Breast epithelium (tissue), 4 donors: ENCODE data around the gene DPAGT1. TPM values are rescaled to one million over a fixed set of nuclear protein-coding genes. Genes with fewer than 3 reads are reported as not detected.
A peak's percentile ranks its signal among the peaks of the same experiment; 100 is the strongest.
"Not testable (repeated sequence)": the region's sequence is repeated elsewhere in the genome, so short reads cannot be mapped to it uniquely, and the experiment has no call there.

Source experiments
- DNase-seq, 2 donors: peaks; one replicate each; pipeline ENCODE4 v3.0.0-alpha.2; 2019; ENCODE audit warnings: low spot score in 2 of 2
- H3K27ac ChIP-seq, 2 donors: fragments of 200-600 bp; sonication (generic) in 1 of 2; one replicate each; pipeline ENCODE4 v1.5.1; 2016 to 2019; ENCODE audit warnings: mild to moderate bottlenecking in 1 of 2
- H3K27me3 ChIP-seq, 2 donors: fragments of 200-600 bp; sonication (generic) in 1 of 2; one replicate each; pipeline versions ENCODE4 v1.5.1 to v1.6.0; 2017 to 2019; ENCODE audit warnings: control low read depth in 1 of 2, mild to moderate bottlenecking in 1 of 2
- H3K36me3 ChIP-seq: fragments of 200-600 bp; one replicate; pipeline ENCODE4 v1.5.1; 2019
- H3K4me1 ChIP-seq, 2 donors: fragments of 200-600 bp; sonication (generic); one replicate each; pipeline ENCODE4 v1.5.1; 2016 to 2019; ENCODE audit warnings: control low read depth in 1 of 2
- H3K4me3 ChIP-seq, 3 donors: fragments of 200-600 bp; sonication (generic); 1 replicate in 2 of 3; 2 replicates in 1 of 3; pipeline ENCODE4 v1.5.1; 2016 to 2019; ENCODE audit warnings: mild to moderate bottlenecking in 3 of 3, moderate library complexity in 2 of 3
- H3K9me3 ChIP-seq, 2 donors: fragments of 200-600 bp; sonication (generic) in 1 of 2; one replicate each; pipeline ENCODE4 v1.5.1; 2016 to 2019; ENCODE audit warnings: control low read depth in 1 of 2
- POLR2A ChIP-seq: fragments of 450-650 bp; IDR thresholded peaks from one replicate; pipeline ENCODE4 v1.6.1; 2016; ENCODE audit warnings: antibody characterized with exemption, mild to moderate bottlenecking, moderate library complexity
- POLR2AphosphoS5 ChIP-seq, 3 donors: sonication (generic); formaldehyde crosslinking; IDR thresholded peaks; one replicate each; pipeline ENCODE4 v1.6.1; 2017; ENCODE audit warnings: antibody characterized with exemption in 3 of 3
- intact Hi-C: fragments of 100-400 bp; cut with DNase I; formaldehyde crosslinking; loops from one replicate; pipeline ENCODE4 v1.15.1; 2023; ENCODE audit warnings: low total_unique reads
- total RNA-seq, 3 donors: library from RNA; depleted of rRNA; stranded (reverse); fragments of >200 nt; gene quantifications; one replicate each; pipeline ENCODE4 v1.1.0, GENCODE V29; 2016
- TF ChIP-seq, protein P1 (sequence below), 3 donors: fragments of 450-650 bp; IDR thresholded peaks; one replicate each; pipeline ENCODE4 v1.5.1; 2016 to 2017; ENCODE audit warnings: antibody characterized with exemption in 3 of 3, mild to moderate bottlenecking in 3 of 3, moderate library complexity in 3 of 3

Gene DPAGT1
- total RNA-seq, 3 donors from 2014 or later: 18.4 to 32.5 (median 27.2) TPM

DNA sequence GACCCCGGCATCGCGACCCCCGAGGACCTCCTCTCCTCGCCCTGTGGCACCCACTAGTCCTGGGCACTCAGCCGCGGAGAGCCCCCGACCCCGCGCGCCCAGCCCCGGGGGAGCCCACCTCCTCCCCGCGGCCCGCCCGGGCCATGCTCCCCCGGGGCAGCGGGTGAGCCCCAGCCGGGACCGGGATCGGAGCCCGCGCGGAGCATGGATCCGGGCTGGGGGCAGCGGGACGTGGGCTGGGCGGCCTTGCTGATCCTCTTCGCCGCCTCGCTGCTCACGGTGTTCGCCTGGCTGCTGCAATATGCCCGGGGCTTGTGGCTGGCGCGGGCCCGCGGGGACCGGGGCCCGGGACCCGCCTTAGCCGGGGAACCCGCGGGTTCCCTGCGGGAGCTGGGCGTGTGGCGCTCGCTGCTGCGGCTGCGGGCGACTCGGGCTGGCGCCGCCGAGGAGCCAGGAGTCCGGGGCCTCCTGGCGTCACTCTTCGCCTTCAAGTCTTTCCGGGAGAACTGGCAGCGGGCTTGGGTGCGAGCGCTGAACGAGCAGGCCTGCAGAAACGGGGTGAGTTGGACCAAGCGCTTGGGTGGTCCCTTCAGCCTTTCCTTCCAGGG, 6.0 kb upstream of the DPAGT1 start:
- Histone ChIP-seq H3K9me3 (no peaks in the 10 kb centered on the region), H3K4me3 (peak overlapping the region; percentile 61 to 97 (median 95)), H3K4me1 (peaks cover 4 to 6% of the 10 kb centered on the region in 2 donors), H3K27me3 (no peaks in the 10 kb centered on the region), H3K36me3 (no peaks in the 10 kb centered on the region), H3K27ac (peak overlapping the region; percentile 82 to 86)
- TF ChIP-seq POLR2AphosphoS5 (IDR thresholded peaks at IDR 0.05) (no peak), POLR2A (no peak)
- TF ChIP-seq, protein P1, sequence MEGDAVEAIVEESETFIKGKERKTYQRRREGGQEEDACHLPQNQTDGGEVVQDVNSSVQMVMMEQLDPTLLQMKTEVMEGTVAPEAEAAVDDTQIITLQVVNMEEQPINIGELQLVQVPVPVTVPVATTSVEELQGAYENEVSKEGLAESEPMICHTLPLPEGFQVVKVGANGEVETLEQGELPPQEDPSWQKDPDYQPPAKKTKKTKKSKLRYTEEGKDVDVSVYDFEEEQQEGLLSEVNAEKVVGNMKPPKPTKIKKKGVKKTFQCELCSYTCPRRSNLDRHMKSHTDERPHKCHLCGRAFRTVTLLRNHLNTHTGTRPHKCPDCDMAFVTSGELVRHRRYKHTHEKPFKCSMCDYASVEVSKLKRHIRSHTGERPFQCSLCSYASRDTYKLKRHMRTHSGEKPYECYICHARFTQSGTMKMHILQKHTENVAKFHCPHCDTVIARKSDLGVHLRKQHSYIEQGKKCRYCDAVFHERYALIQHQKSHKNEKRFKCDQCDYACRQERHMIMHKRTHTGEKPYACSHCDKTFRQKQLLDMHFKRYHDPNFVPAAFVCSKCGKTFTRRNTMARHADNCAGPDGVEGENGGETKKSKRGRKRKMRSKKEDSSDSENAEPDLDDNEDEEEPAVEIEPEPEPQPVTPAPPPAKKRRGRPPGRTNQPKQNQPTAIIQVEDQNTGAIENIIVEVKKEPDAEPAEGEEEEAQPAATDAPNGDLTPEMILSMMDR (IDR thresholded peaks at IDR 0.05): no peak
- DNase-seq: no peak
- intact Hi-C loops: no loop called here

DNA sequence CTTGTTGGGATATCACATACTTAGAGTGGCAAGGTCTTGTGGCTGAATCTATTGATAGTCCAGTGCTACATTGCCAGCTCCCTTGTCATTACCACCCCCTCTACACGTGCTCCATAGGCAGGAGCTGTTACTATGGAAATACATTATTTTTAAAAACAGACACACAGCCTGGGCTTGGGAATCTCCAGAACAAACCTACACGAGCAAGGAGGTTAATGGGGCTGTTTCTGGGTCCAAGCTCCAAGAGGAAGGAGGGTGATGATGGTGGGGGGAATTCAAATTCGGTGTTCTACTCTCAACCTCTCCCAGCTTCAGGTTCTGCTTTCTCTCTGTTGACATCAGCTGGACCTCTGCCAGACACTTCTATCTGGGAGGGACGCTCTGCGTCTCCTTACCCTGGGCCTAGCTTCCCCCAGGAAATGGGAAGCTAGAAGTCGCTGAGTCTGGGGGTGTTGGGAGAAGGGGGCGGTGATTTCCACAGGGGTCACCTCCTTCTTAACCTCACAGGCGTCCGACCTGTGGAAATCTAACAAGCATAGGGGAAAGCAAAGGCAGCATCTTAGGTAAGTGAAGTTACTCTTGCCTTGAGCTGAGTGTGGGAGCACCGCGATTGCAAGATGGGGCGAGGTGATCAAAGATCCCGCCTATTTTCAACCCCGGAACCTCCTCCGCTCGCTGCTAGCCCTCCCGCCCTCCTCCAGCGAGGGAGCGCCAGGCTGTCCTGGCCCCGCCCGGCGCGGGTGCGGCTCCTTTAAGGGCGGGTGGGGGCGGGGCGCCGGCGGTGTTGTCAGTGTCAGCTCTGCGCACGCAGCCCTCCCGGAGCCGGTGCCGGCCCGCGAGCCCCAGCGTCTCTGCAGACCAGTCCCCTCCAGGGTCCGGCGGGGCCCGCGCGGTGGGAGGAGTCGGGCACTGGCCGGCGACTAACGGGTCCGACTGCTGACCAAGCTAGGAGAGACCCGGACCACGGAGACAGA, 5.2 kb upstream of the DPAGT1 start, which contains the start of gene C2CD2L:
TSS of gene C2CD2L (plus strand) at position 781 of the 974 bp plus-strand sequence. CDS start 398 bp downstream, outside the sequence.
- H3K4me1 ChIP-seq: peaks cover 4 to 6% of the 10 kb centered on the region in 2 donors
- TF ChIP-seq POLR2A (no peak), POLR2AphosphoS5 (IDR thresholded peaks at IDR 0.05) (peak in 1 of 3 donors; percentile 31)
- intact Hi-C loops: no loop called here
- H3K27ac ChIP-seq: peak within 1 kb of the TSS; percentile 82 to 86
- H3K4me3 ChIP-seq: peak within 1 kb of the TSS; percentile 61 to 97 (median 95)
- H3K27me3 ChIP-seq: no peaks in the 10 kb centered on the region
- H3K36me3 ChIP-seq: no peaks in the 10 kb centered on the region
- peak; percentile 85 to 88 for DNase-seq
- no peaks in the 10 kb centered on the region for H3K9me3 ChIP-seq

DNA sequence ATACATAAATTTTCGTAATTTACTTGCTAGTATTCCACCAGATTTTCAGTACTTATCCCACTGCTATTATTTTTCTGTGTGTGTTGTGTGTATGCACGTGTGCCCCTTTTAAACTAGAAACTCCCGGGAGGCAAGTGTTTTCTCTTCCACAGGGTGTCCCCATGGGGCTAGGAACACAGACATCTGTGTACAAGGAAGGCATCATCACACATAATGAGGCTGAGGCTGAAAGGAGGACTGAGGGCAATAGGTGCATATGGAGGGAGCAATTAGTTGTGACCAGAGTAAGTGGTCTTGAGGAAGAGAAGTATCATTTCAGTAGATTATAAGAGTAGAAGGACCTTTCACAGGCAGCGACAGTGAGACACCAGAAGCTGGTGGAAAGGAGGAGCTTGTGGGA, 2.1 kb upstream of the DPAGT1 start:
- H3K27me3 ChIP-seq: no peaks in the 10 kb centered on the region
- no peaks in the 10 kb centered on the region for H3K36me3 ChIP-seq
- H3K27ac ChIP-seq: peak overlapping the region; percentile 94 to 97
- TF ChIP-seq, protein P1 (IDR thresholded peaks at IDR 0.05): no peak
- TF ChIP-seq POLR2A: no peak
- TF ChIP-seq POLR2AphosphoS5 (IDR thresholded peaks at IDR 0.05): no peak
- no peak overlapping the region for H3K4me3 ChIP-seq
- no peaks in the 10 kb centered on the region for H3K9me3 ChIP-seq
- peaks cover 8 to 17% of the 10 kb centered on the region in 2 donors for H3K4me1 ChIP-seq
- intact Hi-C loops: no loop called here
- no peak for DNase-seq

DNA sequence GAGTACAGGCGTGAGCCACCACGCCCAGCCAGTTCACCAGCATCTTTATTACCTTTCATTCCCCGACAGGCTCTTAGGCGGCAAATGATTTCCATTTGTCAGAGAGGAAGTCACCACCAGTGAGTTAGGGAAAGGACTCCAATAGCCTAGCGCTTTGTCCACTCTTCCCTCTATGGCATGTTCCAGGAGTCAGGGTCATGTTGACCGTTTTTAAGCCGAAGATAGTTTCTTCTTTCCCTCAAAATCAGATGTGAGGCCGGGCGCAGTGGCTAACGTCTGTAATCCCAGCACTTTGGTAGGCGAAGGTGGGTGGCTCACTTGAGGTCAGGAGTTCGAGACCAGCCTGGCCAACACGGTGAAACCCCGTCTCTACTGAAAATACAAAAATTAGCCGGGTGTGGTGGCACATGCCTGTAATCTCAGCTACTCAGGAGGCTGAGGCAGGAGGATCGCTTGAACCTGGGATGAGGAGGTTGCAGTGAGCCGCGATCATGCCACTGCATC, 1.6 kb upstream of the DPAGT1 start:
- H3K36me3 ChIP-seq, H3K27me3 ChIP-seq, intact Hi-C loops, DNase-seq, H3K9me3 ChIP-seq: not testable (repeated sequence)
- Histone ChIP-seq H3K4me3 (peak overlapping the region; percentile 75 to 97 (median 83)), H3K4me1 (peaks cover 5 to 17% of the 10 kb centered on the region in 2 donors), H3K27ac (peak overlapping the region; percentile 94 to 97)

DNA sequence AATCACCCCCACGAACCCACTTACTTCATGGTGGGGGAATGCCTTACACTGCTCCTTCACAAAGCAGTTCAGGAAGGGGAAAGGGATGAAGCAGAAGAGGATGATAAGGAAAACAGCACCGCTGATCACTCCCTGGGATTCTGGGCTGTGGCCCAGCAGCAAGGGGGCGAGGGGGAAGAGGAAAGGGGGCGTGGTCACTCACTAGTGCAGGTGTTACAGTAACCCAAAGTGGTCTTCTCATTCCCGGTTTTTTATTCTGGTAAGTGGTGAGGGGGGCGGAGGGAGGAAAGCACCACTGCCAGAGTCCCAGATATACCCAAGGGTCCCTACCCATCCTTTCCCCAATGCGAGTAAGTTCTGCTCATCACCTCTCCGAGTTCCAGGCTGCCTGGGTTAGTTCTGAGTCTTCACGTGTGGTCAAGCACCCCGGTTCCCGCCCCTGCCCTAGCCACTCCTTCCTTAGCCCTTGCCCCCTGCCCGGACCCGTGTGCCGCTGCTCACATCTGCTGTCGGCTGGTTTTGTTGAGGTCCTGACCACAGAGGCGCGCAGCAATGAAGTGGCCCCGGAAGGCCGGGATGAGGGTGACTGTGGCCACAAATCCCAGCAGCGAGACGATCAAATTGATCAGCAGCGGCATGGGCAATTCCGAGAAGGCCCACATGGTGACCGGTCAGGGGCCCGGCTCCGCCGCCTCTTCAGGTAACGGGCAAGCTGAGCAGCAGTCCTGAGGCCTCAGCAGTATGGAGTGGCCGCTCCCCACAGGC, 477 bp downstream of the DPAGT1 start:
- peak overlapping the region; percentile 94 to 97 for H3K27ac ChIP-seq
- TF ChIP-seq POLR2AphosphoS5 (IDR thresholded peaks at IDR 0.05) (no peak), POLR2A (no peak)
- TF ChIP-seq, protein P1 (IDR thresholded peaks at IDR 0.05): no peak
- DNase-seq: no peak
- H3K9me3 ChIP-seq: no peaks in the 10 kb centered on the region
- H3K27me3 ChIP-seq: no peaks in the 10 kb centered on the region
- intact Hi-C loops: no loop called here
- peaks cover 4 to 17% of the 10 kb centered on the region in 2 donors for H3K4me1 ChIP-seq
- H3K36me3 ChIP-seq: peaks cover 11% of the 10 kb centered on the region
- H3K4me3 ChIP-seq: peak overlapping the region; percentile 75 to 97 (median 83)
